MG63 (cell line): ENCODE results near the gene FRAS1. TPM values are rescaled to one million over a fixed set of nuclear protein-coding genes. Genes with fewer than 3 reads are reported as not detected.
"Not testable (repeated sequence)": the region's sequence is repeated elsewhere in the genome, so short reads cannot be mapped to it uniquely, and the experiment has no call there.

Source experiments
- DNase-seq: peaks from one replicate; pipeline ENCODE4 v3.0.0-alpha.2; 2020
- H3K27me3 ChIP-seq: fragments of 250-450 bp; sonication (Bioruptor Pico); 2 replicates; pipeline ENCODE4 v1.5.1; 2020; ENCODE audit warnings: mild to moderate bottlenecking, moderate library complexity
- H3K36me3 ChIP-seq: fragments of 250-450 bp; sonication (Bioruptor Pico); 2 replicates; pipeline ENCODE4 v1.5.1; 2020; ENCODE audit warnings: mild to moderate bottlenecking, moderate library complexity
- H3K4me3 ChIP-seq: fragments of 250-450 bp; sonication (Bioruptor Pico); 2 replicates; pipeline ENCODE4 v1.5.1; 2020; ENCODE audit warnings: mild to moderate bottlenecking, moderate library complexity
- H3K9me3 ChIP-seq: fragments of 250-450 bp; sonication (Bioruptor Pico); 2 replicates; pipeline ENCODE4 v1.5.1; 2020; ENCODE audit warnings: mild to moderate bottlenecking, moderate library complexity
- total RNA-seq: library from RNA; depleted of rRNA; stranded (reverse); fragments of >200 nt; shearing (Covaris generic); gene quantifications from 2 replicates; pipeline ENCODE4 v1.2.3, GENCODE V29; 2014; ENCODE audit warnings: low replicate concordance

FRAS1 gene
- total RNA-seq, 1 experiment from 2014 or later = 0.03 TPM

- Histone ChIP-seq H3K36me3 (no peaks in the 10 kb centered on the region), H3K9me3 (no peaks in the 10 kb centered on the region), H3K4me3 (no peak overlapping the region), H3K27me3 (no peaks in the 10 kb centered on the region)
- DNase-seq = no peak
These were observed 470.0 kb downstream of the FRAS1 start for GRCh38 chr4:78527103-78527502.

DNA sequence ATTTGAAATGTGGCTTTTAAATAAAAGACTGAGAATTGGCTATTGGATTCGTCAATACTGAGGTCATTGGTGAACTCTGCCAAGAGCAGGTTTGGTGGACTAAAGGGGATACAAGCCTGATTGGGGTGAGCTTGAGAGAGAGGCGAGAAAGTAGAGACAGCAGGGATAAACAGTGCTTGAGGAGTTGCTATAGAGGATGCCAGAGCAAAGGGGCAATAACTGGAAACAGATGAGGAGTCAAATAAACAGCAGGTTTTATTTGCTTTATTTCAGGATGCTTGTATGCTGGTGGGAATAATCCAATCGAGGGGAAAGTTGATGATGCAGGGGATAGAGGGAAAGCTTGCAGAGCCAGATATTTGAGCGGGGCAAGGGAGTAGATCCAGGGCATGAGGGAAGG is 470.4 kb downstream of the FRAS1 start:
- H3K27me3 ChIP-seq = no peaks in the 10 kb centered on the region
- H3K36me3 ChIP-seq = no peaks in the 10 kb centered on the region
- DNase-seq = no peak
- H3K4me3 ChIP-seq = no peak overlapping the region
- no peaks in the 10 kb centered on the region for H3K9me3 ChIP-seq

DNA sequence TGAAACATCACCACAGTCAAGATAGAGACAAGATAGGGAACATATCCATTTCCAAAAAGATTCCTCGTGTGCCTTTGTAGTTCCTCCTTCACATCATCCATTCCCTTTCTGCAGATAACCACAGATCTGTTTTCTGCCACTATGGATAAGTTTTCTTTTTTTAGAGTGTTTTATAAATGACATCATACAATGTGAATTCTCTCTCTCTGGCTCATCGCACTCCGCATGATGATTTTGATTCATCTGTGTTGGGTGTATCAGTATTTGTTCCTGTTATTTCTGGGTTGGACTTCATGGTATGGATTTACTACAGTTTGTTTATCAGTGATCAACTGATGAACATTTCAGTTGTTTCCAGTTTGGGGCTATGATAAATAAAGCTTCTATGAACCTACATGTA is 471.2 kb downstream of the FRAS1 start:
- Histone ChIP-seq H3K27me3 (no peaks in the 10 kb centered on the region), H3K36me3 (no peaks in the 10 kb centered on the region), H3K4me3 (no peak overlapping the region), H3K9me3 (no peaks in the 10 kb centered on the region)
- no peak for DNase-seq

GRCh38 chr4:78529569-78530209 is 472.6 kb downstream of the FRAS1 start:
- no peaks in the 10 kb centered on the region for H3K9me3 ChIP-seq
- H3K4me3 ChIP-seq = no peak overlapping the region
- H3K27me3 ChIP-seq = no peaks in the 10 kb centered on the region
- no peak for DNase-seq
- H3K36me3 ChIP-seq = no peaks in the 10 kb centered on the region

GRCh38 chr4:78532046-78532445 is 474.9 kb downstream of the FRAS1 start:
- Histone ChIP-seq H3K4me3 (no peak overlapping the region), H3K27me3 (no peaks in the 10 kb centered on the region), H3K36me3 (no peaks in the 10 kb centered on the region), H3K9me3 (no peaks in the 10 kb centered on the region)
- DNase-seq = no peak

- H3K27me3 ChIP-seq = no peaks in the 10 kb centered on the region
- H3K4me3 ChIP-seq = no peak overlapping the region
- no peaks in the 10 kb centered on the region for H3K36me3 ChIP-seq
- no peaks in the 10 kb centered on the region for H3K9me3 ChIP-seq
- no peak for DNase-seq
These were observed 476.7 kb downstream of the FRAS1 start for GRCh38 chr4:78533854-78534253.

- DNase-seq = no peak
- H3K4me3 ChIP-seq = no peak overlapping the region
- no peaks in the 10 kb centered on the region for H3K36me3 ChIP-seq
- H3K27me3 ChIP-seq = no peaks in the 10 kb centered on the region
- no peaks in the 10 kb centered on the region for H3K9me3 ChIP-seq
These were observed 477.3 kb downstream of the FRAS1 start for GRCh38 chr4:78534286-78534955.

- Histone ChIP-seq H3K9me3 (no peaks in the 10 kb centered on the region), H3K4me3 (no peak overlapping the region), H3K36me3 (no peaks in the 10 kb centered on the region), H3K27me3 (no peaks in the 10 kb centered on the region)
- no peak for DNase-seq
These were observed 485.2 kb downstream of the FRAS1 start for GRCh38 chr4:78542373-78542772.

GRCh38 chr4:78543424-78544125 is 486.5 kb downstream of the FRAS1 start:
- DNase-seq = no peak
- no peak overlapping the region for H3K4me3 ChIP-seq
- H3K36me3 ChIP-seq = no peaks in the 10 kb centered on the region
- H3K27me3 ChIP-seq = no peaks in the 10 kb centered on the region
- no peaks in the 10 kb centered on the region for H3K9me3 ChIP-seq

DNA sequence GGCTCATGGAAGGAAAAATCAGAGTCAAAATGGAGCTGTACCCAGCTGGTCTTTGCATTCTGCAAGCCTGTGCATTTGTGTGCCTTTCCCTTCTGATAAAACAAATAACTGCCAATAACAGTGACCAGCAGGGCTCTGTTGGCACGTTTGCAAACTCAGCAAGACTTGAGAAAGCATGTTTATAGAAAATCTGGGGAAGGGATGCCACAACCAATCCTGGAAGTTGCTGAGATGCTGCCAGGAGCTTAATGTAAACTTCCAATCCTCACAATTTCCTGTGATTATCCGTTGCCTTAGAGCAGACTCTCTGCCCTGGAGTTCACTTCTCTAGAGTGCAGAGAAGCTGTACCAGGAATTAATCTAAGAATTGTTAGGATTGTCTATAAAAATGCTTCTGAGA is 487.6 kb downstream of the FRAS1 start:
- no peak overlapping the region for H3K4me3 ChIP-seq

GRCh38 chr4:78545275-78546246 is 488.4 kb downstream of the FRAS1 start:
- Histone ChIP-seq H3K36me3 (no peaks in the 10 kb centered on the region), H3K27me3 (no peaks in the 10 kb centered on the region), H3K9me3 (no peaks in the 10 kb centered on the region), H3K4me3 (no peak overlapping the region)
- DNase-seq = no peak

More for the DNA sequence above, 487.6 kb downstream of the FRAS1 start:
- H3K36me3 ChIP-seq = no peaks in the 10 kb centered on the region
- no peaks in the 10 kb centered on the region for H3K27me3 ChIP-seq
- H3K9me3 ChIP-seq = no peaks in the 10 kb centered on the region
- DNase-seq = peak; percentile 74

GRCh38 chr4:78547899-78548298 is 490.8 kb downstream of the FRAS1 start:
- not testable (repeated sequence) for DNase-seq, H3K36me3 ChIP-seq, H3K4me3 ChIP-seq, H3K9me3 ChIP-seq, H3K27me3 ChIP-seq

GRCh38 chr4:78548889-78549288 is 491.8 kb downstream of the FRAS1 start:
- not testable (repeated sequence) for H3K36me3 ChIP-seq, H3K4me3 ChIP-seq, H3K9me3 ChIP-seq, DNase-seq, H3K27me3 ChIP-seq

GRCh38 chr4:78551420-78552351 is 494.6 kb downstream of the FRAS1 start, which contains the start of gene ANXA3:
ANXA3 (plus strand) TSS chr4:78551770; CDS start chr4:78554474, 2,704 bp downstream.
- no peaks in the 10 kb centered on the region for H3K36me3 ChIP-seq
- peak within 1 kb of the TSS; percentile 25 for H3K4me3 ChIP-seq
- no peaks in the 10 kb centered on the region for H3K27me3 ChIP-seq
- DNase-seq = no peak
- H3K9me3 ChIP-seq = no peaks in the 10 kb centered on the region

- Histone ChIP-seq H3K27me3 (no peaks in the 10 kb centered on the region), H3K9me3 (no peaks in the 10 kb centered on the region), H3K36me3 (no peaks in the 10 kb centered on the region), H3K4me3 (no peak overlapping the region)
- DNase-seq = no peak
These were observed 495.4 kb downstream of the FRAS1 start for GRCh38 chr4:78552389-78553042.
